Germinal center (tissue), 1 donor: ENCODE results near the gene RPS15.

Source experiments
- DNase-seq: peaks from one replicate; pipeline ENCODE4 v3.0.0; 2012; ENCODE audit warnings: mixed read lengths, low spot score

Gene RPS15

DNA sequence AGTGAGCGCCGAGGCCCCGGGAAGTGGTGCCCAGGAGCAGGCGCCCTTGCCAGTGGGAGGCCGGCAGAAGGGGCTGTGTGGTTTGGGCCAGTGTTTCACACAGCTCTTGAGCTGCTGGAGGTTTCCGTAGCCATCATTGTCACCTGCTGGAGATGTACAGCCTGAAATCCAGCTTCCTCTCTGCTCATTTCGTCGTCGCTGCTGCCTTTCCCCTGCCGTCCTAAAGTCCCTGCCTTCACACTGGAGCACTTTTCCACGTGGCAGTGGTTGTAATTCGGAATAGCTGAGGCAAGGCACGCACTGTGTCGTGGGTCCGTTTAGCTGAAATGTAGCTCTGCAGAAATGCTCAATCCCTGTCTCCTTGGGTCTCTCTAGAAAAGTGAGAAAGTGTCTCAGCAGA lies 17.6 kb upstream of the RPS15 start:
- DNase-seq = no peak

DNA sequence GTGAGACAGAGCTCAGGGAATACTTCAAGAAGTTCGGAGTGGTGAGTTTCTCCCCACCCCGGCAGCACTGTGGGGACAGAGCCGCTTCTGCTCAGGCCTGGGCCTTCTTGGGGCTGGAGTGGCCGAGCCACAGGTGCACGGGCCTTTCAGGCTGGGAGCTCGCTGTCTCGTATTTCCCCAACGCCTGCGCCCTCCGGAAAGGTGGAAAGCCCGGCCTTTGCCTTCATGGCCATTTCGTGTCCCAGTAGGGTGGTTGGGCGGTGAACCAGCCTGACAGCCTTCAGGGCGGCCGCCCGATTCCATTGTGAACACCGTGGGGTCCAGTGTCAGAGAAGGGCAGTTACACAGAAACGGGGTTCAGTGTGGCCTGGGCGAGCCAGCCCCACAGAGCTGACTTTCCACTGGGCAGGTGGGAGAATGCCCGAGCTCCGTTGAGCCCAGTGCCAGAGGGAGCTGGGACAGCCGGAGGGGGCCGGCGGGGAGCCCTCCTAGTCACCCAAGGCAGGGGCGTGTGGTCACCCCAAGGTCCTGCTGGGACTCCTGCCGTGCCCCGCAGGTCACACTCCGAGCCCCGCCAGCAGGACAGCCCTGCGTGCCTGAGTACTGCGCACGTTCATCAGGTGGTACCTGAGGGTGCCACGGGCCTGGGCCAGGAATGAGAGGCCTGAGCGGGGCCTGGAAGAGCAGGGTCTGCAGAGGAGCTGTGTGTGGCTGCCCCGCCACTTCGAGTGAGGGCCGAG lies 16.8 kb upstream of the RPS15 start:
- DNase-seq = no peak

DNA sequence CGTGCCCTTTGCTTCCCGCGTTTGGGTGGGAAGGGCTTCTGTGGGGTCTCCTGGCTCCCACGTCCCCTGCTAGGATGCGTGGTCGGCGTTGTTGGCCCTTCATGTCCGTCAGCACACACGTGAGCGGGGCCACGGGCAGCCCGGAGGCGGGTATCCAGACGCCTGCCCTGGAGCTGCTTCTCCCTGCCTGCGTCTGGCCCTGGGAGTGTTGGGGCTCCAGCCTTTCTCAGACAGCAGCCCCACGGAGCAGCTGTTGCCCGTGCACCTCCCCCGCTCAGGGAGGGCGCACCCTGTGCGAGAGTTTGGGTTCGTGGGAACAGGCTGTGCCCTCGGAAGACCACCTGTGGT lies 16.3 kb upstream of the RPS15 start:
- DNase-seq = no peak

DNA sequence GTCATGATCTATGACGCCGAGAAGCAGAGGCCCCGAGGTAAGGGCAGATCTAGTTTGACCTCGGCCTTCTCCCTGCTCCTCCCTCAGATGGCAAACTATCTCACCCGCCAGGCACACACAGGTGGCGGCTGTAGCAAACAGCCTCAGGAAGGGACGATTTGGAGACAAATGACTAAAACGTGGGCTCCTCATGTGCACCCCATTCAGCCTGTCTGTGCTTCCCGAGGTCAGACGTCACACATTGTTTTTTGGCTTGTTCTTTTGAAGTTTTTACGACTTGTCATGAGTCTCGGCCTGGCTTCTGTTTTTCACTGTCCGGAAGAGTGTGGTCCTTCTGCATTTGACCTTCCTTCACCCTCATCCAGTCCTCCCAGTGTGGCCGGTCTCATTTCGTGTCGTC lies 15.8 kb upstream of the RPS15 start:
- no peak for DNase-seq

DNA sequence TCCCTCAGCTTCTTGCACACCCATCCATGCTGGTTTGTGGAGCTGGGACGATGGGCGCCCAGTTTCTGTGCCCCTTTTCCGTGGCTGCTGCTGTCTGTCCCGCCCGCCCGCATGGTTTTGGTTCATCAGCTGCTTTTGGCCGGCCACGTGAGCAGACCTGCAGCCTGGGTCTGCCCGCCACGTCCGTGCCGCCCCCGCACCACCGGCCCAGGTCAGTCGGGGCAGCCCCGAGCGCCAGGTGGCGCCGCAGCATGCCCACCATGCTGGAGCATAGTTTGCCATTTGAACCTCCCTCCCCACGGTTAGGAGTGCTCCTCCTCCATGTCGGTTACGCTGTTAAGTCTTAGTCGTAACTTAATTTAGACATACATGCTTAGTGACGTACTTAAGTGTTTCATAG lies 15.3 kb upstream of the RPS15 start:
- DNase-seq = no peak

DNA sequence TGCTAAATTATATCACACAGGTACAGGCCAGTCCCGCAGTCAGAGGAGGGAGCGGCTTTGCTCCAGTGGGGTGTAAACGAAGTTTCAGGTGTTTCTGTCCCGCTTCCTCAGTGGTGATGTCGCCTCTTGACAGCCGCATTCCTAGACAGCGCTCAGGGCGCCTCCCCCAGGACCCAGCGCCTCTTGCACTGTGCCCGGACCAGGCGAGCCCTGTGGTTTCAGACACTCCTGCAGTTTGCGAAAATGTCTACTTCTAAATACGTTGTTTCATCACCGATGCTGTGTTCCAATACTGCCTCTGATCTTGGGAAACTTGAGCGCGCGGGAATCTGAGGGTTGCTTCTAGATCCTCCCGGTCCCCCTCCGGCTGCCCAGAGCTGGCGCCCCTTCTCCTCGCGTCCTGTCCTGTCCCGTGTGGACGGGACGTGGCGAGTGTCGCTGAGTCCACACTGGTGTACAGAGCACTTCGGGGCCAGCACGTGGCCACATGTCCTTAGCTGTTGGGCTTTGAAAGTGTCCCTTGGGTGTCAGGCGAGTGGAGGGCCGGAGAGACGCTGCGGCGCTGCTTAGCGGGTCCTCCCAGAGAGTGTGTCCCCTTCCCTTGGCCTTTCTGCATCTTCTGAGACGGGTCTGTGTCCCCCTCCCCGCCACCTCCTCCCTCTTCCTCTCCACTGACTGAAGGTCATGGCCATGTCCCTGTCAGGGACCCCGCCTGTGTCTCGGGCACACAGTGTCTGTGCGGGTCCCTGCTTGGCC lies 14.6 kb upstream of the RPS15 start:
- no peak for DNase-seq

DNA sequence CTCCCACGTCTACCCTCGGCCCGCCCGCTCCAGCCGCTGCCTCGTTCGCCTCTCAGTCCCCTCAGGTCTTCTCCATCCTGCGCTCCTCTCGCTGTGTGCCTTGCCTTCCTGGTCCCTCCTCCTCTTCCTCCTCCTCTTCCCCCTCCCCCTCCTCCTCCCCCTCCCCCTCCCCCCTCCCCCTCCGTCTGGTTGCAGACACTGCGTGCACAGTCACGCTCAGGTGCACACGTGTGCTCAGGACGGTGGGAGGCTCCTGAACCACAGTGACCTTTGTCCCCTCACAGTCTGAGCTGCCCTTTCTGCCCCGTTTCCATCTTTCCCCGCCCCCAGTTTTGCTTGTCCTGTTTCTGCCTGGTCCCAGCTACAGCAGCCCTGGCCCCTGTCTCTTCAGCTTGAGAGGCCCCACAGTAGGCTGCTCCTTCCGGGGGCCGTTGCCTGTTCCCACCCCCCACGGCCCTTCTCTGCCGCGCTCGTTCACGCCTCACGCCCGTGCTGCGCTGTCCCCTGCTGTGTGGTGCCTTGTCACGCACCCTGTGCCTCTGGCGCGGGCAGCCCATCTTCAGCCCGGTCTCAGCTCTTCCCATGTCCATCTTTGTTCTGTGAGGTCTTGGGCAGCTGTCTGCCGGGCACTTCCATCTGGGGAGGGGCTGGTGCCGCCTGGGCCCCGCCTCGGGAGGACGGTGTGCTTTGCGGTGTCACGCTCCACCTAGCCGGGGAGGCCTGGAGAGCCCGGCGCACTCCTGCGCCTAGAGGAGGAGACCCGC lies 13.8 kb upstream of the RPS15 start:
- no peak for DNase-seq

DNA sequence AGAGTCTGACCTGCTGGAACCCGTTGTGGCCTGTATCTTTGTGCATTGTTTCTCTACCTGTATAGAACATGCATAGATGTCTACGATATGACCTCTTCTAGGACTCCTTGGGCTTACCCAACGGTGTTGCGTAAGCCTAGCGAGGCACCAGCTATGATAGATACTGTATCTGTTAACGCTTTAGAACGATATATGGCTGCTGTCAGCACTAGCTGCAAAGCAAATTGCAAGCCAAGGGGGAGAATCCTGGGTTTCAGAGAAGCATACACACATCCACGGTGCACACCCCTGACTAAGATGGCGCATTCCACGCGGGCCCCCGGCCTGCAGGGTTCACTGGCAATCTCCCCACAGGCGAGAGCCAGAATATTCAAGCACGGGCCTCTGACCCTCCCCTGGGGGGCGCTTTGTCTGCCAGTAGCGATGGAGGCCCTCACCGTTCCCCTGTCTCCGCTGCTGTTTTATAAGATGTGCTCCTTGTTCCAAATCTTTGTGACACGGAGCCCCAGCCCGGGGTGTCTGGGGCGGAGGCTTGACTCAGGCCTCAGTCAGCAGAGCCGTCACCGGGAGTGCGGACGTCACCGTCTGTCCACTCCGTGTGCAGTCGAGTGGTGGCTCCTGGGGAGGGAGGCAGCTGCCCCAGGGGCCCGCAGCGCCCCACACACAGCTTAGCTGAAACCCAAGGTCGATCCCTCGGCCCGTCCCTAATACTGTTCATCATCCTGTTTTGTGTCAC lies 12.9 kb upstream of the RPS15 start:
- no peak for DNase-seq

DNA sequence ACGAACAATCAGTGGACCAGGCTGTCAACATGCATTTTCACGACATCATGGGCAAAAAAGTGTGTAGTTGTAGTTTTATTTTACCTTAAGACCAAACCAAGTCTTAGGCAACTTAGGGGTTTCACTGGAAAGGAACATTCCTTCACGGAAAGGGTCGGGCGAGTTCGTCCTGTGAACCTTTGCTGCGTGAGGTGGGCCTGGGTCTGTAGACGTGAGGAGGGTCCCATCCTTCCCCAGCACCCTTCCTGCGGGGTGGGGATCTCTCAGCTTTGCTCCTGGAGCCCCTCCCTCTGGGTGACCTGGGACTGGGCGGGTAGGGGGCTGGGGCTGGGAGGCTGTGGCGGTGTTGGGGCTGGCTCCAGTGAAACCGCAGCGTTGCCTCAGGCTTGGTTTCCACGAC lies 12.3 kb upstream of the RPS15 start:
- no peak for DNase-seq

DNA sequence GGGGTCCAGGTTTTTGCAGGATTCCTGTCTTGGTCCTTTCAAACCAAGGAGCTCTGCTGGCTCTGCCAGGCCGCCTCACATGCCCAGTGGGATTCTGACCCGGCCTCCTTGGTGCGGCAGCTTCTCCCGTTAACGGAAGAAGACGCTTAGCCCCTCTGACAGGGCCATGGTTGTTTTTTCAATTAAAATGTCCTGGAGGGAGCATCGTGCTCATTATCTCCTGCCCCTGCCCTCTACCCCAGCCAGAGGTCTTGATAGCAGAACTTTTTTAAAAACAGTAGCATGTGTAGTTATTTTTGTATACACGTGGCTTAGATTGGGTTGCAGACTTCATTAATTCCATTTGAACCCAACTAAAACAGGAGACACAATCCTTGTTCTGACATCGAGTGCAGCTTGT lies 11.5 kb upstream of the RPS15 start:
- no peak for DNase-seq

DNA sequence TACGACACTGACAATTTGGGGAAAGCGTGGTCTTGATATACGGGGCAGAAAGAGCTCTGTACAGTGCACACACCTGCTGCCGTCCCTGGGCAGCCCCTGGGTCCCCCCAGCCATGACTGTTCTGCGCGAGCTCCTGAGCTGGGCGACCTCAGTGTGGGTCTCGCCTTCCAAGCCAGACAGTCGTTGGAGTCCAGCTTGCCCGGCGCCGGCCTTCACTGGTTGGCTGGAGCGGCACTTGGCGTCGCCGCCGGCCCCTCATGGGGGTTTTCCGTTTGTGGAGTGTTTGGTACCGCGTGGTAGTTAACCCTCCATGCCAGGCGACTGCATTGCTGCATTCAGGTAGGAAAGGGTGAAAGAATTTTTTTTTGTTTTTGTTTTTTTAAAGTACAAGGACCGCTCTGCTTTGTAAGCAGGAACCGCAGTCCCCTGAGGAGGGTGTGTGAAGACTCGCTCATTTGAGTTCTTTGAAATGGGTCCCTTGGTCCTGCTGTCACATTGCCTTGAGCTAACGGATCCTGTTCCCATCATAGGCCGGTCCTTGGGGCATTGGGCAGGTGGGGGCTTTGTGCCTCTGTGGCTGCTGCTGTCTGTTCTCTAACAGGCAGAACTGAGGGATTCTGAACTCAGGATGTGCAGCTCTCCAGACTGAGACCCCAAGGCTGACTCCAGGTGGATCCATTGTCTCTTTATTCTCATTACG lies 10.8 kb upstream of the RPS15 start:
- no peak for DNase-seq

DNA sequence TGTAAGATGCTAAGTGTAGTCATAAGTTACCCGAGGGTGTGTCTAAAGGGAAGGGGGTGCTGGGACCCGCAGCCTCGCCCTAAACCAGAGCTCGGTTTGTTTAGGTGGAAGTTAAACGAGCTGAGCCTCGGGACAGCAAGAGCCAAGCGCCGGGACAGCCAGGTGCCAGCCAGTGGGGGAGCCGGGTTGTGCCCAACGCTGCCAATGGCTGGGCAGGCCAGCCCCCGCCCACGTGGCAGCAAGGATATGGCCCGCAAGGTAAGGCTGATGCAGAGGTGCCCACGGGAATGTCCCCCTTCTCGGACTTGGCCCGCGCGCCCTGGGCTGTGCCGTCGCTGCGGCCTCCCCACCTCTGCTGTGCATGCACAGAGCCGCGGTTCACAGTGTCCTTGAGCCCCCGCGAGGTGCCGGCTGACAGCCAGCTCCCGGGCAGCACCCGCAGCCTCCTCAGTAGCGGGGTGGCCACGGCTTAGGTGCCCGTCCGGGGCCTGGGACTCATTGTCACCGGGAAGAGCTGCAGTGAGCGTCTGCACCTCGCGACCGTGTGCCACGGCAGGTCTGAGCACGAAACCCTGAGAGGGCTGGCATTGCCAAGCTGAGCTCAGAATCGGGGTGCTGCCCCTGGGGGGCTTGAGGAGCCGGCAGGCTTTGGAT lies 9.3 kb upstream of the RPS15 start:
- no peak for DNase-seq

DNA sequence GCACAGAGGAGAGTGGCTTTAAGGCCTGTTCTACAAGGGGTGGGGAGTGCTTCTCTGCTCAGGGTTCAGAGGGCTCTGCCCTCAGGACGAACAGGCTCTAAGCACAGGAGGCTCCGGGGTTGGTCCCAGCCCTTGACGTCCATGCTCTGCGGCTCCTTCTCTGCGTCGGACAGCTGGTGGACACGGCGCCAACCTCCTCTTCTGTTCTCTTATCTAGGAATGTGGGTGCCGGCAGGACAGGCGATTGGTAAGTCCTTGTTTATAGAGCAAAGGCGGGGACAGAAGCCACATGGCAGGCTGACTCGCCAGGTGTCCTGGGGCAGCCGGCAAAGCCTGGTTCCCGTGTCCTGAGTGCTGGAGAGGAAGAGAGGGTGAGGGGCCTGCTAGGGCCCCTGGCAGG lies 8.4 kb upstream of the RPS15 start:
- no peak for DNase-seq

DNA sequence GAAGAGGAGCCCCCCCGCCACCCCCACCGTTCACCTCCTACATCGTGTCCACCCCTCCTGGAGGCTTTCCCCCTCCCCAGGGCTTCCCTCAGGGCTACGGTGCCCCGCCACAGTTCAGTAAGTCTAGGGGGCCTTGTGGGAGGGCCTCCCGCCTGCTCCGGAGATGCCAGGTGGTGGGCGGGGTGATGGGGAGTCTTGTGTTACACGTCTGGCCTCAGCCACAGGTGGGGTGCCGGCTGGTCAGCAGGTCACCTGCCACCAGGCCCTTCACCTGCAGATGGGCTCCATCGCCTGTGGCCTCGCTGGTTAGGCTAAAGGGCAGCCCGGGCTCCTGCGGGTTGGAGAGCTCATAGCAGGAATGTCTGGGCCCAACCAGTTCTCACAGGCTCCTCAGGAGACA lies 8.0 kb upstream of the RPS15 start:
- no peak for DNase-seq

DNA sequence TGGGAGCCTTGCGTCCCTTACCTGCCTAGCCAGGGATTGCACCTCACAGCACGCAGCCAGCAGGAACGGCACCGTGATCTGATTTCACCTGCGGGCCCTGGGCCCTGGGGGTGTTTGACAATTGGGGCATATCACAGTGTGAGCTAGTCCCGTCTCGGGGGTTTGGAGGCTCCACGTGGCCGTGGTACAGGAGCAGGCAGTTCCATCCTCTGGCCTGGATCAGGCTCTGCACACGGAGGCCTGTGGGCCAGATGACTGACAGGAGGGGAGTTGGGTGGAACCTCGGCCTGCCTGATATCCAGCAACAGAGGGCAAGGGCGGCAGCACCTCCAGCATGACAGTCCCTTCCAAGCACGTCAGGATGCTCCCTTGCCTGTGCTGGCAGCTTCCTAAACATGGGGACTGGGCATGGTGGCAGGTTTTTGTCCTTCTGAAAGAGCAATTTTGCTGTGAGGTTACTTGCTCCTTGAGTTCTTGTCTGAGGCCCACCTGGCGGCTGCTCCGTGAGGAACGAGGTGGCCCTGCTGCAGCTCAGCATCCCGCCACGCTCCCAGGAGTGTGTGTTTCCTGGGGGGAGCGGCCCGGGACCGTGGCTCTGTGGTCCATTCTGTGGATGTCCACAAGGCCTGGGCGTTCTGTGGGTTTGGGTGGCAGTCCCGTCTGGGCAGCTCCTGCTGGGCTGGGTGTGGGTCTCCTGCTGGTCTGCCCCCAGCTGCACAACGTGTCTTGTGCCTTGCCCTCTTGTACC lies 6.3 kb upstream of the RPS15 start:
- DNase-seq = no peak

DNA sequence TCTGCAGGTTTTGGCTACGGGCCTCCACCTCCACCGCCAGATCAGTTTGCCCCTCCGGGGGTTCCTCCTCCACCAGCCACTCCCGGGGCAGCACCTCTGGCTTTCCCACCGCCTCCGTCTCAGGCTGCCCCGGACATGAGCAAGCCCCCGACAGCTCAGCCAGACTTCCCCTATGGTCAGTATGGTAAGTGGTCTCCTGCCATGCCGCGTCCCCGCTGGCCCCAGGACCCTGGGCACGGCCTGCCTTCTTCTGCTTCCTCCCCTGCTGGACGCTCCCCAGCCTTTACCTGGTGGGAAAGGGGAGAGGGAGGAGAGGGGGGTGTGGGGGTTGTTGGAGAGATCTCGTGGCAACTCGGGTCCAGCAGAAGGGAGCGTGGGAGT lies 5.7 kb upstream of the RPS15 start:
- no peak for DNase-seq

DNA sequence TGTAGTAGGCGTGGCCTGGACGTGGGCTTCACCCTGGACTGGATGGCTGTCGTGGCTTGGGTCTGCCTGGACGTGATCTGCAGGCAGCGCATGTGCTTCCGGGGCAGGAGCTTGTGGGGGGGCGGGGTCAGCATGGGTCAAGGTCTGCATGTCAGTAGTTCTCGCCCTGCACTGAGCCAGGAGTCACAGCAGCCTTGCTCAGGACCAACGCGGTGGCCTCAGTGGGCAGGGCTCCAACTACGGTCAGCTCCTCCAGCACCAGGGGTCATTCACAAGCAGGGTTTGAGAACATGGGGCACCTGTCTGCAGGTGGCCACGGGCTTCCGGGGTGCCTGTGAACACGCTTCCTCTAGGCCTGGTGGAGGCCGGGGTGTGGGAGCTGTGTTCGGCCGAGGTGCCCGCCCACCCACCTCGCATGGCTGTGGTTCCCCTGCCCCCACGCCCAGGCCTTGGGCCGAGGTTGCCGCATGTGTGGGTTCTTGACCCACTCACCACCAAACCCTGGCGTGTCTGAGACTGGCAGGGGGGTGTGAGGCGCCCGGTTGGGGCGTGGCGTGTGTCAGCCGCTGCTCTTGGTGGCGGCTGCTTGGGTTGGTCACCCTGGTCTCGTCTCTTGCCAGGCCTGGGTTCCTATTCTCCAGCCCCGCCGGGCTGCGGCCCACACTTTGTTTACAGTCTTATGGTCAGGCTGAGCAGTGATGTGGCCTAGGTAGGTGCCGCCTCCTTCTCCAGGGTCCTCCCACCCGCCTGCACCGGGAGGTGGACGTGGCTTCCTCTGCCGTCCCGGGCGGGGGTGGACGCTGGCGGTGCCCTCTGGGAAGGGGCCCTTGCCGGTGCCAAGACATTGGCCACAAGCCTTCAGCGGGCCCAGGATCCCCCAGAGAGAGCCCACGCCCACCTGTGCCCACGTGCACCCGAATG lies 4.8 kb upstream of the RPS15 start:
- no peak for DNase-seq

DNA sequence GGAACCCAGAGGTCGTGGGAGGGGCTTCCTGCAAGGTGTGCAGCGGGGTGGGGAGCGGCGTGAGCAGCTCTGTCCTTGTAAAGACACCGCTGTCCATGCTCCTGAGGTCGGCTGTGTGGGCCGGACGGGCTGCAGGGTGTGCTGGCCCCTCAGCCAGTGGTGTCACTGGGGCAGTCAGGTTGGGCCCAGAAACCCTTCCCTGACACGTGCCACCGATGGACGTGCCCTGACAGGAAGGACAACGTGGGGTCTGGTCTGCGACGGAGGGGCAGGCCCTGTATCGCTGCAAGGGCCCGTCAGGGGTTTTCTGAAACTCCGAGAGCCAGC lies 4.2 kb upstream of the RPS15 start:
- no peak for DNase-seq

DNA sequence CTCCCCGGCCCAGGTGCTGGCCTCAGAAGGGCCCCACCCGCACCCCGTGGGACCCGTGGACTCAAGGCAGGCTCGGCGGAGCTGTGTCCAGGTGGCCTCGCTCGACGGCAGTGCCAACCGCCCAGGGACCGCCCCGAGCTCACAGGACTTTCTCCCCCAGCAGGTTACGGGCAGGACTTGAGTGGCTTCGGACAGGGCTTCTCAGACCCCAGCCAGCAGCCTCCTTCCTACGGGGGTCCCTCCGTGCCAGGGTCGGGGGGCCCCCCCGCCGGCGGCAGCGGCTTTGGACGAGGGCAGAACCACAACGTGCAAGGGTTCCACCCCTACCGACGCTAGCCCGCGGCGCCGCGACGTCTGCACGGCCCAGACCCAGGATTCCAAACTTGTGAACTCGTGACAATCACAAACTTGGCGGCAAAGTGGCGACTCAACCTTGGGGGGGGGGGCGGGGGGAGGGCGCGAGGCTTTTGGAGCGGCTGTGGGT lies 3.6 kb upstream of the RPS15 start:
- no peak for DNase-seq
